ENCODE data around the gene IFNAR1.

GRCh38 chr21:33364830-33365229 is 40.1 kb downstream of the IFNAR1 start:
- TF ChIP-seq GTF2F1 (IDR thresholded peaks at IDR 0.05; ENCODE audit: borderline replicate concordance, low read depth, low read length) = no peak
- TF ChIP-seq RAD21 (IDR thresholded peaks at IDR 0.05 in 1 of 2, conservative IDR thresholded peaks at IDR 0.05 in 1 of 2; ENCODE audit: low read depth in 2 of 2, low read length in 2 of 2) = no peak
- TF ChIP-seq CTCF (IDR thresholded peaks at IDR 0.05; ENCODE audit: control extremely low read depth in 1 of 3, insufficient read depth in 1 of 3, low read depth in 1 of 3, low read length in 3 of 3) = no peak
- no peak for TF ChIP-seq TEAD4 (IDR thresholded peaks at IDR 0.05; ENCODE audit: low read depth, low read length)
- TF ChIP-seq KDM1A (IDR thresholded peaks at IDR 0.05; ENCODE audit: borderline replicate concordance, low read length) = no peak
- TF ChIP-seq BRCA1 (IDR thresholded peaks at IDR 0.05; ENCODE audit: low read depth, low read length) = no peak
- TF ChIP-seq POLR2A (IDR thresholded peaks at IDR 0.05; ENCODE audit: control extremely low read depth in 1 of 2, low read depth in 2 of 2, low read length in 2 of 2) = no peak
- no peak for TF ChIP-seq USF2 (IDR thresholded peaks at IDR 0.05; ENCODE audit: low read length)
- TF ChIP-seq MAFK (IDR thresholded peaks at IDR 0.05; ENCODE audit: low read depth, low read length) = no peak
- TF ChIP-seq ZNF274 (IDR thresholded peaks at IDR 0.05; ENCODE audit: borderline replicate concordance, extremely low read depth, low read length) = no peak
- no peak for TF ChIP-seq SRF (IDR thresholded peaks at IDR 0.05; ENCODE audit: low read depth, low read length)
- no peak for TF ChIP-seq ATF3 (IDR thresholded peaks at IDR 0.05; ENCODE audit: insufficient read depth, low read depth, low read length)
- TF ChIP-seq EZH2 (IDR thresholded peaks at IDR 0.05; ENCODE audit: low read depth, low read length, severe bottlenecking) = no peak
- TF ChIP-seq YY1 (IDR thresholded peaks at IDR 0.05; ENCODE audit: low read depth, low read length) = no peak
